ENCODE measurements around the gene ZBP1.

Gene ZBP1

DNA sequence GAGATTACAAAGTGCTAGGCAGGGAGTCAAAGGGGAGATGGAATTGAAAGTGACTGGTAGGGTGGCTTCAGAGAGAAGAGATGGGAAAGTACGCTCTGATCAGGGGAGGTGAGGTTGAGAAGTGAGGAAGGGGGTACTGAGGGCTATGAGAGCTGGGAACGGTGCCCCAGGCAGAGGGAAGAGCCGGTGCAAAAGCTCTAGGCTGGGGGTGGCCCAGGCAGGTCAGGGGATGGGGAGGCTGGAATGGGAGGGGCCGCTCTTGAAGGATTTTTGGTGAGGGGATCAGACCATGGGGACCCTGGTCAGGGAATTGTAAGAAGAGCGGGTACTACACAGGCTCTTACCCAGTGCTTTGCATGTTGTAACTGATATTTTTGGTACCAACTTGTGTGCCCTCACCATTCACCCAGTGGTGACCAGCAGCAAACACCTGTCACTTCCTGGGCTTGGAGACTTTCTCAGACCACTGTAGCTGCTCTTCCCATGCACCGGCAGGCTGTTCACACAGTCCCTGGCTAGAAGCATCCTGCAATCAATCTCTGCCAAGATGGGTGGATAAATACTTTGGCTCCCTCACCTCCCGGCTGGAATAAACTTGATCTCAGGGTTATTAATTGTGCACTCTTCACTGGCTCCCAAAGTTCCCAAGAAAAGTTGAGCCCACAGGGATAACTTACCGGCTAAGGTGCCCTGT lies 35.3 kb downstream of the ZBP1 start:
- no peaks in the 10 kb centered on the region for H3K36me3 ChIP-seq (ENCODE audit: control insufficient read depth in 2 of 2, insufficient read depth in 2 of 2, low read length in 2 of 2)
- H3K27ac ChIP-seq (ENCODE audit: low read depth in 2 of 2, low read length in 2 of 2): no peak overlapping the region
- peaks cover 0 to 3% of the 10 kb centered on the region in 2 donors for H3K27me3 ChIP-seq (ENCODE audit: control insufficient read depth in 2 of 2, insufficient read depth in 2 of 2, low read length in 2 of 2)
- H3K4me3 ChIP-seq (ENCODE audit: low read length in 2 of 2): no peak overlapping the region
- H3K9me3 ChIP-seq (ENCODE audit: control insufficient read depth in 2 of 2, low read length in 2 of 2): no peaks in the 10 kb centered on the region
- peaks cover 28 to 34% of the 10 kb centered on the region in 2 donors for H3K4me1 ChIP-seq (ENCODE audit: control insufficient read depth in 2 of 2, insufficient read depth in 2 of 2, low read length in 2 of 2)
- H3K9ac ChIP-seq (ENCODE audit: low read depth in 1 of 2, low read length in 2 of 2): no peak overlapping the region

DNA sequence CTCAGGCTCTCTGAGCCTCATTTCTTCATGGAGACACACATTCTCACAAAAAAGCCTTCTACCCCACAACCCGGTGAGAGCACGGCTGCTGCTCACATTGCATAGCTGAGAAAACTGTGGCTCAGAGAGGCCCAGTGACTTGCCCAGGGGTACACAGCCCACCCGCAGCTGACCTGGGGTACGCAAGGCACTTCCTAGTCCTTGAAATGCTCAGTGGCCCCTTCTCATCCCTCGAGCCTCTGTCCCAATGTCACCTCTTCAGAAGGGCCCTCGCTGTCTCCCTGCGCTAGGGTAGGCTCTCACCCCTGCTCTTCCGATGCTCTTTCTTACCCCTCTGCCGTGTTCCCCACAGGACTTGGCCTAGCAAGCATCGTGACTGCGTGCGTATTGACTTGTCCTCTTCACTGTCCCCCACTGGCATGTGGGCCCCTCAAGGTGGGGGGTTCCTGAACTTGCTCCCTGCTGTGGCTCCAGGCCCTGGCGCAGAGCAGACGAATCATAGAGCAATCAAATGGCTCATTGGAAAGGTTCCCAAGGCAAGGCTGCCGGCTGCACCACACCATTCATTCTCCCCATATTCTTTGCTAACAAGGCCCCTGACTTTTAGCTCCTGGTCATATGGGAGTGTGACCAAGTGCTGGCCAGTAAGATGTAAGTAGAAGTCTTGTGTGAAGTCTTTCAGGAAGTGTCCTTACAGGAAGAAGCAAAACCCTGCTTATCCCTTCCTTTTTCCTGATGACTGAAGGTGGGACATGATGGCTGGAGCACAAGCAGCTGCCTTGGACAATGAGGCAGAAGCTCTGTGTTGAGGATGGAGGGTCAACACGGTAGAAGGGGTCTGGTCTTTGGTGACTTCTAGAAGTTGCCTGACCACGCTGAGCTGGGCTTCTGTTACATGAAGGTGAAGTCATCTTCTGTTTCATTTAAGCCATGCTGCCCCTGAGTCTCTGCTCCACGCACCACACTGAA lies 36.7 kb downstream of the ZBP1 start:
- no peaks in the 10 kb centered on the region for H3K9me3 ChIP-seq (ENCODE audit: control insufficient read depth in 2 of 2, low read length in 2 of 2)
- peaks cover 0 to 3% of the 10 kb centered on the region in 2 donors for H3K27me3 ChIP-seq (ENCODE audit: control insufficient read depth in 2 of 2, insufficient read depth in 2 of 2, low read length in 2 of 2)
- H3K36me3 ChIP-seq (ENCODE audit: control insufficient read depth in 2 of 2, insufficient read depth in 2 of 2, low read length in 2 of 2): no peaks in the 10 kb centered on the region
- peak overlapping the region; percentile 11 to 49 for H3K27ac ChIP-seq (ENCODE audit: low read depth in 2 of 2, low read length in 2 of 2)
- H3K4me3 ChIP-seq (ENCODE audit: low read length in 2 of 2): no peak overlapping the region
- H3K9ac ChIP-seq (ENCODE audit: low read depth in 1 of 2, low read length in 2 of 2): no peak overlapping the region
- peaks cover 22 to 26% of the 10 kb centered on the region in 2 donors for H3K4me1 ChIP-seq (ENCODE audit: control insufficient read depth in 2 of 2, insufficient read depth in 2 of 2, low read length in 2 of 2)

DNA sequence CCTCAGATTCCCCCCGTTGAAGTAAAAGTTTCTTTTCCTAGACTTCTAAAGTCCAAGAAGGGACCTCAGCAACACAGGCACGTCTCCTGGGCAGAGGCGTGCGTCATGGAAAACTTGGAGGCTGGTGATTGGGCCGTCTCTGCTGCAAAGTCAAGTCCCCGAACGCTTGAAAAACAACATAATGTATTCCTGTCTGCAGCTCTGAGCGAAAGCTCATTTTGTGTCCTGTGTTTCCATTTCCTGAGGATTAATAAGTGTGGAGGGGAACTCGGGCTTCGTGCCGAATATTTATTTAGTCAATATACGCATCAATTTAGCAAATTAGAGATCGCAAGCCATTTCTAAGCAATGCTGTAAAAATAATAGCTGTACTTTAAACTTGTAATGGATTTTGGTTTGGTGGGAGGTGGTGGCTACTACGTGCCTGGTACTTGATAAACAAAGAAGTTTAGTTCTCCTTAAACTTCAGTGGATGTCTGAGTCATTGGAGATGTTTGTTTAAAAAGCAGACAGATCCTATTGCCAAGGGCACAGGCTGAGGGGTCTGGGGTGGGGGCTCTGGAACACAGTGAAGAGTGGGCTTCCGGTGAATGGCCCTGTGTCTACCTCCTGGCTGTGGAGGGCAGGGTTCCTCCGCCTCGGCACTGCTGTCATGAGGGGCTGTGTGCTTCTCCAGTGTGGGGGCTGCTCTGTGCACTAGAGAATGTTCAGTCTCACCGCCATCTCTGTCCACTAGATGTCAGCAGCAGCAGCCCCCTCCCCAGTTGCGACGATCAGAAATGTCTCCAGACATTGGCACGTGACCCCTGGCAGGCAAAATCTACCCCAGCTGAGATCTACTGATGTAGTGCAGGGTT lies 37.6 kb downstream of the ZBP1 start:
- Histone ChIP-seq H3K27me3 (ENCODE audit: control insufficient read depth in 2 of 2, insufficient read depth in 2 of 2, low read length in 2 of 2) (peaks cover 0 to 3% of the 10 kb centered on the region in 2 donors), H3K4me1 (ENCODE audit: control insufficient read depth in 2 of 2, insufficient read depth in 2 of 2, low read length in 2 of 2) (peaks cover 22 to 26% of the 10 kb centered on the region in 2 donors), H3K36me3 (ENCODE audit: control insufficient read depth in 2 of 2, insufficient read depth in 2 of 2, low read length in 2 of 2) (no peaks in the 10 kb centered on the region), H3K9ac (ENCODE audit: low read depth in 1 of 2, low read length in 2 of 2) (no peak overlapping the region), H3K4me3 (ENCODE audit: low read length in 2 of 2) (no peak overlapping the region), H3K27ac (ENCODE audit: low read depth in 2 of 2, low read length in 2 of 2) (peak overlapping the region; percentile 49 to 52), H3K9me3 (ENCODE audit: control insufficient read depth in 2 of 2, low read length in 2 of 2) (no peaks in the 10 kb centered on the region)

DNA sequence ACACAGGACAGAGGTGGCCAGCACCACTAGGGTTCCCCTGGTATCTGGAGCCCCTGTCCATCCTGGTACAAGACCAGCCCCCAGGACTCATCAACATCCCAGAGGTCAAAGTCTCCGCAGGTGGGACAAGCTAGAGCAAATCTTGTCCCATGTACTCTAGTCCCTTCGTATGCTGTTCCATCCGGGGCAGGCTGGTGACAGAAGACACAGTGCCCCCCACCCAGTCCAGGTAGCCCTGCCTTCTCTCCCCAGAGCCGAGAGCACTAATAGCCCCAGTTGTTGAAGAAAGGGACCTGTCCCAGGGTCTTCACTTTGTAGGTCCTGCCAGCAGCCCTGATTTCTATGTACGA lies 38.2 kb downstream of the ZBP1 start:
- Histone ChIP-seq H3K36me3 (ENCODE audit: control insufficient read depth in 2 of 2, insufficient read depth in 2 of 2, low read length in 2 of 2) (no peaks in the 10 kb centered on the region), H3K9ac (ENCODE audit: low read depth in 1 of 2, low read length in 2 of 2) (no peak overlapping the region), H3K4me1 (ENCODE audit: control insufficient read depth in 2 of 2, insufficient read depth in 2 of 2, low read length in 2 of 2) (peaks cover 22 to 30% of the 10 kb centered on the region in 2 donors), H3K27ac (ENCODE audit: low read depth in 2 of 2, low read length in 2 of 2) (peak overlapping the region; percentile 19 to 52), H3K9me3 (ENCODE audit: control insufficient read depth in 2 of 2, low read length in 2 of 2) (no peaks in the 10 kb centered on the region), H3K27me3 (ENCODE audit: control insufficient read depth in 2 of 2, insufficient read depth in 2 of 2, low read length in 2 of 2) (peaks cover 0 to 3% of the 10 kb centered on the region in 2 donors), H3K4me3 (ENCODE audit: low read length in 2 of 2) (no peak overlapping the region)

DNA sequence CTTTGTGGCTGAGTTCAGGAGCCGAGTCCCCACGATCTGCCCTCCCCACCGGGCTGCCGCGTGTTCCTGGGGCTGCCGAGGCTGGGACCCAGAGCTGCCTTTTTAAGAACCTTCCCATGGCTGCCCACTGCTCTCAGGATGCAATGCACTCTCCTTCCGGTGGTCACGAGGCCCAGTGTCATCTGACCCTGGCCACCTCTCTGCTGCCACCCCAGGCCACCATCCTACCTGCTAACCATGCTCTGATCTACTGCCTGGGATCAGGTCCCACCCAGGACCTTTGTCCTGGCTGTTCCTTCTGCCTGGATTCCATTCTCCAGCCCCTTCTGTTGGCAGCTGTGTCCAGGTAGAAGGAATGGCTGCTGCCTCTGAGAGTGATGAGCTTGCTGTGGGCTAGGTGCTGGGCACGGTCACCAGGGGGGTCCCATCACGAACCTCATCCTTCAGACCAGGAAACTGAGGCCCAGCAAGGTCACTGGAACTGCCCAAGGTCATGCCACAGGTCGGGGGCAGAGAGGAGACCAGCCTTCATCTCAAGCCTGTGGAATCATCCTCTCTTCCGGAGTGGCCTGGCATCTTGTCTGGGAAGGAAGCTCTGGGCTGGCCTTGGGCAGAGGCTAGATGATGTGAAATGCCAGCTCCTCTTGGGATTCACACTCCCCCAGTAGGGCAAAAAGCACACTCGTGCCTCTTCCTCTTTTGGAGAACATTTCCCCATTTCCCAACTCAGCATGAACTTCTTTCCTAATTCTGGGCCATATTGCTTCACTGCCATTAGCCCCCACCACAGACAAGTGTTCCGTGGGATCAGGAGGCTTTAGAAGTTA lies 38.8 kb downstream of the ZBP1 start:
- peak overlapping the region; percentile 19 to 52 for H3K27ac ChIP-seq (ENCODE audit: low read depth in 2 of 2, low read length in 2 of 2)

DNA sequence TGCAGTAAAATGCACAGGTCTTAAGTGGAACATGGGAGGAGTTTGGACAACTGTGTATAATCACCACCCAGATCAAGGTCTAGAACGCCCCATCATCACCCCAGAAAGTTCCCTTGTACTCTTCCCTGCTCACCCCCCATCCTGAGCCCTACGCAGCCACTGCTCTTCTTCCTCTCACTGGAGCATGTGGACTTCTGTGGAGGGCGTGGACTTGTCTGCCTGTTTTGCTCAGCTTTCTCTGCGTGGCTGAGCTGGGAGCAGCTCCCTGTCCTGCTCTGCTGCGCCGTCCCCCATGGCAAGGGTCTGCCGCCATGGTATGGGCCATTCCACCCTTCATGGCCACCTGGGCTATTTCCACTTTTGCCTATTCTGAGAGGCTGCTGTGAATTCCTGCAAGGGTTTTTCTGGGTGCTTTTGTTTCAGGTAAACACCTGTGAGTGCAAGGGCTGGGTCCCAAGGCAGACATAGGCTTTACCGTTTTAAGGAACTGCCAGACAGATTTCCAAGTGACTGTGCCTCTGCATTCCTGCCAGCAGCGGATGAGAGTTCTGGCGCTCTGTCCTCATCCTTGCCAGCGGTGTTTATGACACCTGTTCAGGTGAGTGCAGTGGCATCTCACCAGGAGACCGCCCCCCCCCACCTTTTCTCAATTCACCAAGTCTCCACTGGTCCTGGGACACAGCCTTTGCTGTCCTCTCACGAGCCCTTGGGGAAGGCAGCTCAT lies 39.6 kb downstream of the ZBP1 start:
- H3K4me3 ChIP-seq (ENCODE audit: low read length in 2 of 2): no peak overlapping the region
- H3K36me3 ChIP-seq (ENCODE audit: control insufficient read depth in 2 of 2, insufficient read depth in 2 of 2, low read length in 2 of 2): no peaks in the 10 kb centered on the region
- H3K27ac ChIP-seq (ENCODE audit: low read depth in 2 of 2, low read length in 2 of 2): peak overlapping the region in 1 of 2 donors; percentile 2
- H3K9me3 ChIP-seq (ENCODE audit: control insufficient read depth in 2 of 2, low read length in 2 of 2): no peaks in the 10 kb centered on the region
- H3K4me1 ChIP-seq (ENCODE audit: control insufficient read depth in 2 of 2, insufficient read depth in 2 of 2, low read length in 2 of 2): peaks cover 20 to 23% of the 10 kb centered on the region in 2 donors
- peak overlapping the region in 1 of 2 donors; percentile 38 for H3K9ac ChIP-seq (ENCODE audit: low read depth in 1 of 2, low read length in 2 of 2)
- peaks cover 0 to 3% of the 10 kb centered on the region in 2 donors for H3K27me3 ChIP-seq (ENCODE audit: control insufficient read depth in 2 of 2, insufficient read depth in 2 of 2, low read length in 2 of 2)

More for the DNA sequence above, 38.8 kb downstream of the ZBP1 start:
- Histone ChIP-seq H3K27me3 (ENCODE audit: control insufficient read depth in 2 of 2, insufficient read depth in 2 of 2, low read length in 2 of 2) (peaks cover 0 to 3% of the 10 kb centered on the region in 2 donors), H3K9me3 (ENCODE audit: control insufficient read depth in 2 of 2, low read length in 2 of 2) (no peaks in the 10 kb centered on the region), H3K4me3 (ENCODE audit: low read length in 2 of 2) (no peak overlapping the region), H3K36me3 (ENCODE audit: control insufficient read depth in 2 of 2, insufficient read depth in 2 of 2, low read length in 2 of 2) (no peaks in the 10 kb centered on the region), H3K4me1 (ENCODE audit: control insufficient read depth in 2 of 2, insufficient read depth in 2 of 2, low read length in 2 of 2) (peaks cover 20 to 28% of the 10 kb centered on the region in 2 donors), H3K9ac (ENCODE audit: low read depth in 1 of 2, low read length in 2 of 2) (no peak overlapping the region)

DNA sequence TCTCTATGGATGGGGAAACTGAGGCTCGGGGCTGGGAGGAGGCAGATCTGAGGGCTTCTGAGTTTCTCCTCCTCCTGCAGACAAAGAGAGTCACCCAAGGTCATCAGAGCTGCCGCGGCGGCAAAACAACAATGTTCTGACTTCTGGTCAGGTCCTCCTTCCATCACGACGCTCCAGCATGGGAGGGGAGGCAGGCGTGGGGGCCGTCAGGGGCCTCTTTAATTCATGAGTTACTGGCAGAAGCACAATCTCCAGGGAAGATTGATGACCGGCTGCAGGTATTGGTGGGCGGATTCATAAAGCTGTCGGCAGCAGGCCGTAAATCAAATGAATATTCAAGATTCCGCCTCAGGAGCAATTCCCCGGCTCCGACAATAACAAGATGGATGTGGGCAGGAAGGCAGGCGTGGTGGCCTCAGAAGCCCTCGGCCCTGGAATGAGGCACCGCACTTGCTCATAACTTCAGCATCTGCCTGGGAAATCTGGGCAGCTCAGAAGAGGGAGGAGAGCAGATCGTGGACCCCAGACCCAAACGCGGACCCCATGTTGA lies 40.3 kb downstream of the ZBP1 start:
- Histone ChIP-seq H3K27me3 (ENCODE audit: control insufficient read depth in 2 of 2, insufficient read depth in 2 of 2, low read length in 2 of 2) (peaks cover 0 to 3% of the 10 kb centered on the region in 2 donors), H3K27ac (ENCODE audit: low read depth in 2 of 2, low read length in 2 of 2) (no peak overlapping the region), H3K9ac (ENCODE audit: low read depth in 1 of 2, low read length in 2 of 2) (no peak overlapping the region), H3K4me1 (ENCODE audit: control insufficient read depth in 2 of 2, insufficient read depth in 2 of 2, low read length in 2 of 2) (peaks cover 20 to 23% of the 10 kb centered on the region in 2 donors), H3K4me3 (ENCODE audit: low read length in 2 of 2) (no peak overlapping the region), H3K9me3 (ENCODE audit: control insufficient read depth in 2 of 2, low read length in 2 of 2) (no peaks in the 10 kb centered on the region), H3K36me3 (ENCODE audit: control insufficient read depth in 2 of 2, insufficient read depth in 2 of 2, low read length in 2 of 2) (no peaks in the 10 kb centered on the region)

DNA sequence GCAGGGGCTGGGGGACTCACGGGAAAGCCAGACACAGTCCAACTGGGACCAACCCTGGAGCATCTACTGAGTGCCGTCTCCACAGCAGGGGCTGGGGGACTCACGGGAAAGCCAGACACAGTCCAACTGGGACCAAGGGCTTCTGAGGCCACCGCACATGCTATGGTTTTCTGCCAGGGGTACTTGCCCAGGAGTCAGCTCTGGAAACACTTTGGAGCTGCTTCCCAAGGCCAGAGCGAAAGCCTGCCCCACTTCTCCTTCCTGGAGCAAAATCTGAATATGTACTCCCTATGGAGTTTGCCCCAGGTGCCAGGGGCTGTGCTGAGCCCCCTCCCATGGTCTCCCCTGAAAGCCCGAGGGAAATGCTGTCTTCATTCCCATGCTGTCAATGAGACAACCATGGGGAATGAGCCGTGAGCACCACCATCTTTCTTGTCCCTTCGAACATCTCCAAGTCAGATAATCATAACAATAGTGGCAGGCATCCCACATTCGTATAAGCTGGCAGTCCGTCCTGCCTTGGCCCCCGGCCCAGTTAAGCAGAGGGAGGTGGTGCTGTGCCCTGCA lies 40.8 kb downstream of the ZBP1 start:
- no peak overlapping the region for H3K27ac ChIP-seq (ENCODE audit: low read depth in 2 of 2, low read length in 2 of 2)
- no peak overlapping the region for H3K9ac ChIP-seq (ENCODE audit: low read depth in 1 of 2, low read length in 2 of 2)
- H3K4me1 ChIP-seq (ENCODE audit: control insufficient read depth in 2 of 2, insufficient read depth in 2 of 2, low read length in 2 of 2): peaks cover 20 to 23% of the 10 kb centered on the region in 2 donors
- H3K9me3 ChIP-seq (ENCODE audit: control insufficient read depth in 2 of 2, low read length in 2 of 2): no peaks in the 10 kb centered on the region
- peaks cover 0 to 3% of the 10 kb centered on the region in 2 donors for H3K27me3 ChIP-seq (ENCODE audit: control insufficient read depth in 2 of 2, insufficient read depth in 2 of 2, low read length in 2 of 2)
- H3K4me3 ChIP-seq (ENCODE audit: low read length in 2 of 2): no peak overlapping the region
- H3K36me3 ChIP-seq (ENCODE audit: control insufficient read depth in 2 of 2, insufficient read depth in 2 of 2, low read length in 2 of 2): no peaks in the 10 kb centered on the region
